ENCODE measurements around the gene ZBTB4. TPM values are rescaled to one million over a fixed set of nuclear protein-coding genes. Genes with fewer than 3 reads are reported as not detected.
"Not testable (repeated sequence)": the region's sequence is repeated elsewhere in the genome, so short reads cannot be mapped to it uniquely, and the experiment has no call there.

Gene ZBTB4
- total RNA-seq, 1 experiment from 2014 or later: 17.7 TPM

- H3K36me3 ChIP-seq (ENCODE audit: insufficient read depth, low read length, poor library complexity, severe bottlenecking): no peaks in the 10 kb centered on the region
- intact Hi-C loops (cut with micrococcal nuclease; ENCODE audit: unreplicated experiment): no loop called here
- no TSS peak for BruUV-seq (replicated peaks)
- POLR2A ChIA-PET (ENCODE audit: low non-redundant PET): no interaction called here
- no peaks in the 10 kb centered on the region for H3K9me3 ChIP-seq (ENCODE audit: low read depth, low read length, poor library complexity, severe bottlenecking)
- no peak for TF ChIP-seq CTCF (conservative IDR thresholded peaks at IDR 0.05; ENCODE audit: low read depth, low read length)
- no peak for TF ChIP-seq EZH2 (IDR thresholded peaks at IDR 0.05; ENCODE audit: borderline replicate concordance, low read depth, low read length, poor library complexity, severe bottlenecking)
- no peak overlapping the region for H3K4me3 ChIP-seq (ENCODE audit: low read depth, low read length, poor library complexity, severe bottlenecking)
- no peak overlapping the region for H3K27ac ChIP-seq (ENCODE audit: low read depth, low read length, poor library complexity, severe bottlenecking)
- peaks cover 29% of the 10 kb centered on the region for H3K4me1 ChIP-seq (ENCODE audit: insufficient read depth, low read length, poor library complexity, severe bottlenecking)
- no peaks in the 10 kb centered on the region for H3K27me3 ChIP-seq (replicated peaks; ENCODE audit: insufficient read depth, low read depth, low read length, poor library complexity)
- no peak for DNase-seq (ENCODE audit: low spot score)
- CTCF ChIA-PET: no interaction called here
Observed at GRCh38 chr17:7476951-7477350, 2.5 kb downstream of the ZBTB4 start.

GRCh38 chr17:7476494-7476893 lies 2.9 kb downstream of the ZBTB4 start:
- ChIA-PET CTCF (no interaction called here), POLR2A (ENCODE audit: low non-redundant PET) (no interaction called here)
- Histone ChIP-seq H3K27ac (ENCODE audit: low read depth, low read length, poor library complexity, severe bottlenecking) (no peak overlapping the region), H3K4me1 (ENCODE audit: insufficient read depth, low read length, poor library complexity, severe bottlenecking) (peaks cover 29% of the 10 kb centered on the region), H3K4me3 (ENCODE audit: low read depth, low read length, poor library complexity, severe bottlenecking) (no peak overlapping the region), H3K36me3 (ENCODE audit: insufficient read depth, low read length, poor library complexity, severe bottlenecking) (no peaks in the 10 kb centered on the region), H3K27me3 (replicated peaks; ENCODE audit: insufficient read depth, low read depth, low read length, poor library complexity) (no peaks in the 10 kb centered on the region), H3K9me3 (ENCODE audit: low read depth, low read length, poor library complexity, severe bottlenecking) (no peaks in the 10 kb centered on the region)
- no TSS peak for BruUV-seq (replicated peaks)
- DNase-seq (ENCODE audit: low spot score): no peak
- TF ChIP-seq CTCF (conservative IDR thresholded peaks at IDR 0.05; ENCODE audit: low read depth, low read length) (no peak), EZH2 (IDR thresholded peaks at IDR 0.05; ENCODE audit: borderline replicate concordance, low read depth, low read length, poor library complexity, severe bottlenecking) (no peak)
- intact Hi-C loops (cut with micrococcal nuclease; ENCODE audit: unreplicated experiment): no loop called here

- Histone ChIP-seq H3K4me1 (ENCODE audit: insufficient read depth, low read length, poor library complexity, severe bottlenecking) (peaks cover 29% of the 10 kb centered on the region), H3K36me3 (ENCODE audit: insufficient read depth, low read length, poor library complexity, severe bottlenecking) (no peaks in the 10 kb centered on the region), H3K27me3 (replicated peaks; ENCODE audit: insufficient read depth, low read depth, low read length, poor library complexity) (no peaks in the 10 kb centered on the region), H3K9me3 (ENCODE audit: low read depth, low read length, poor library complexity, severe bottlenecking) (no peaks in the 10 kb centered on the region), H3K27ac (ENCODE audit: low read depth, low read length, poor library complexity, severe bottlenecking) (no peak overlapping the region), H3K4me3 (ENCODE audit: low read depth, low read length, poor library complexity, severe bottlenecking) (no peak overlapping the region)
- ChIA-PET POLR2A (ENCODE audit: low non-redundant PET) (no interaction called here), CTCF (interaction anchor here (0.5 kb wide), 1 partner anchor 175 kb away, joined by 3 read pairs; the partner anchor contains the start of gene ATP1B2)
- intact Hi-C loops (cut with micrococcal nuclease; ENCODE audit: unreplicated experiment): no loop called here
- TF ChIP-seq EZH2 (IDR thresholded peaks at IDR 0.05; ENCODE audit: borderline replicate concordance, low read depth, low read length, poor library complexity, severe bottlenecking) (no peak), CTCF (conservative IDR thresholded peaks at IDR 0.05; ENCODE audit: low read depth, low read length) (no peak)
- BruUV-seq (replicated peaks): no TSS peak
- no peak for DNase-seq (ENCODE audit: low spot score)
Observed at GRCh38 chr17:7475764-7476422, 3.5 kb downstream of the ZBTB4 start.

GRCh38 chr17:7474767-7475166 lies 4.7 kb downstream of the ZBTB4 start:
- DNase-seq (ENCODE audit: low spot score); H3K9me3 ChIP-seq (ENCODE audit: low read depth, low read length, poor library complexity, severe bottlenecking); H3K27ac ChIP-seq (ENCODE audit: low read depth, low read length, poor library complexity, severe bottlenecking); H3K36me3 ChIP-seq (ENCODE audit: insufficient read depth, low read length, poor library complexity, severe bottlenecking); H3K27me3 ChIP-seq (replicated peaks; ENCODE audit: insufficient read depth, low read depth, low read length, poor library complexity); H3K4me3 ChIP-seq (ENCODE audit: low read depth, low read length, poor library complexity, severe bottlenecking); BruUV-seq (replicated peaks); POLR2A ChIA-PET (ENCODE audit: low non-redundant PET); intact Hi-C loops (cut with micrococcal nuclease; ENCODE audit: unreplicated experiment); CTCF ChIA-PET: not testable (repeated sequence)
- H3K4me1 ChIP-seq (ENCODE audit: insufficient read depth, low read length, poor library complexity, severe bottlenecking): peaks cover 22% of the 10 kb centered on the region

Measured in A673 (cell line).